GM18505 (cell line): ENCODE data around the gene GOLGA8K.
"Not testable (repeated sequence)": the region's sequence is repeated elsewhere in the genome, so short reads cannot be mapped to it uniquely, and the experiment has no call there.

Experiments
- ATAC-seq: cut with Tn5 transposase; IDR thresholded peaks from one replicate; pipeline ENCODE4 v1.9.1; 2021; ENCODE audit not compliant: unreplicated experiment

Gene GOLGA8K

GRCh38 chr15:32403192-32403591, at the start of gene GOLGA8K:
TSS of gene GOLGA8K (minus strand) at chr15:32403292. CDS start at chr15:32403194, 98 bp downstream.
- ATAC-seq, result not testable (repeated sequence)

GRCh38 chr15:32440445-32440977, 37.4 kb upstream of the GOLGA8K start:
- not testable (repeated sequence) for ATAC-seq

GRCh38 chr15:32434102-32434963, 31.2 kb upstream of the GOLGA8K start:
- ATAC-seq, result not testable (repeated sequence)

GRCh38 chr15:32427635-32428034, 24.5 kb upstream of the GOLGA8K start:
- ATAC-seq, result not testable (repeated sequence)

- not testable (repeated sequence) for ATAC-seq
Measured at GRCh38 chr15:32426511-32426910, 23.4 kb upstream of the GOLGA8K start.

- not testable (repeated sequence) for ATAC-seq
Measured at GRCh38 chr15:32407903-32408302, 4.8 kb upstream of the GOLGA8K start.

- ATAC-seq, result not testable (repeated sequence)
Measured at GRCh38 chr15:32396522-32396921, 6.6 kb downstream of the GOLGA8K start.

GRCh38 chr15:32394745-32395144, 8.3 kb downstream of the GOLGA8K start:
- ATAC-seq, result not testable (repeated sequence)

- not testable (repeated sequence) for ATAC-seq
Measured at GRCh38 chr15:32388050-32388648, 14.9 kb downstream of the GOLGA8K start.

- not testable (repeated sequence) for ATAC-seq
Measured at GRCh38 chr15:32385823-32386495, 17.1 kb downstream of the GOLGA8K start.

- not testable (repeated sequence) for ATAC-seq
Measured at GRCh38 chr15:32374185-32374584, 28.9 kb downstream of the GOLGA8K start.

- ATAC-seq, result not testable (repeated sequence)
Measured at GRCh38 chr15:32373707-32374106, 29.4 kb downstream of the GOLGA8K start.

- ATAC-seq, result not testable (repeated sequence)
Measured at GRCh38 chr15:32372075-32372474, 31.0 kb downstream of the GOLGA8K start.

- not testable (repeated sequence) for ATAC-seq
Measured at GRCh38 chr15:32370526-32370925, 32.6 kb downstream of the GOLGA8K start.

- not testable (repeated sequence) for ATAC-seq
Measured at GRCh38 chr15:32370064-32370463, 33.0 kb downstream of the GOLGA8K start.

- not testable (repeated sequence) for ATAC-seq
Measured at GRCh38 chr15:32366492-32366891, 36.6 kb downstream of the GOLGA8K start.

- ATAC-seq, result not testable (repeated sequence)
Measured at GRCh38 chr15:32365955-32366354, 37.1 kb downstream of the GOLGA8K start.

GRCh38 chr15:32364944-32365343, 38.1 kb downstream of the GOLGA8K start:
- not testable (repeated sequence) for ATAC-seq

GRCh38 chr15:32363449-32363848, 39.6 kb downstream of the GOLGA8K start:
- not testable (repeated sequence) for ATAC-seq

GRCh38 chr15:32361662-32362061, 41.4 kb downstream of the GOLGA8K start:
- not testable (repeated sequence) for ATAC-seq

GRCh38 chr15:32358462-32358861, 44.6 kb downstream of the GOLGA8K start:
- ATAC-seq, result not testable (repeated sequence)
